ENCODE results near the gene TOP2B.

DNA sequence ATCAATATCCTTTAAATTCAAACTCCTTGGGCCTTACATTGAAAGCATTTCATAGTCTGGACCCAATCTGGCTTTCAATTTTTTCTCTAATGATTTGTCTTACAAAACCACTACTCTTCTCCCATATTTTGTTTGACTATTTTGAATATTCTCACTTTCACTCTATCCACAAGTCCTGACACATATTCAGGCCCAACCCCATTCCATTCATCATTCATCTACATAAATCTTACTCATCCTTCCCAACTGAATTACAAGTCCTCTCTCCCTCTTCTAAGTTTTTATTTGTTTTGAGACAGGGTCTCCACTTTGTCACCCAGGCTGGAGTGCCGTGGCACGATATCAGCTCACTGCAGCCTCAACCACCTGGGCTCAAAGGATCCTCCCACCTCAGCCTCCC lies 43.6 kb downstream of the TOP2B start:
- TF ChIP-seq, protein P1, sequence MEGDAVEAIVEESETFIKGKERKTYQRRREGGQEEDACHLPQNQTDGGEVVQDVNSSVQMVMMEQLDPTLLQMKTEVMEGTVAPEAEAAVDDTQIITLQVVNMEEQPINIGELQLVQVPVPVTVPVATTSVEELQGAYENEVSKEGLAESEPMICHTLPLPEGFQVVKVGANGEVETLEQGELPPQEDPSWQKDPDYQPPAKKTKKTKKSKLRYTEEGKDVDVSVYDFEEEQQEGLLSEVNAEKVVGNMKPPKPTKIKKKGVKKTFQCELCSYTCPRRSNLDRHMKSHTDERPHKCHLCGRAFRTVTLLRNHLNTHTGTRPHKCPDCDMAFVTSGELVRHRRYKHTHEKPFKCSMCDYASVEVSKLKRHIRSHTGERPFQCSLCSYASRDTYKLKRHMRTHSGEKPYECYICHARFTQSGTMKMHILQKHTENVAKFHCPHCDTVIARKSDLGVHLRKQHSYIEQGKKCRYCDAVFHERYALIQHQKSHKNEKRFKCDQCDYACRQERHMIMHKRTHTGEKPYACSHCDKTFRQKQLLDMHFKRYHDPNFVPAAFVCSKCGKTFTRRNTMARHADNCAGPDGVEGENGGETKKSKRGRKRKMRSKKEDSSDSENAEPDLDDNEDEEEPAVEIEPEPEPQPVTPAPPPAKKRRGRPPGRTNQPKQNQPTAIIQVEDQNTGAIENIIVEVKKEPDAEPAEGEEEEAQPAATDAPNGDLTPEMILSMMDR (IDR thresholded peaks at IDR 0.05), result no peak
- no peak for TF ChIP-seq POLR2A (IDR thresholded peaks at IDR 0.05)

Measured in uterus (tissue), 2 donors.